Measurements from ENCODE around the gene MGAT4A. TPM values are rescaled to one million over a fixed set of nuclear protein-coding genes. Genes with fewer than 3 reads are reported as not detected.

MGAT4A gene
- total RNA-seq, 1 donor from 2014 or later, result 1.7 TPM

DNA sequence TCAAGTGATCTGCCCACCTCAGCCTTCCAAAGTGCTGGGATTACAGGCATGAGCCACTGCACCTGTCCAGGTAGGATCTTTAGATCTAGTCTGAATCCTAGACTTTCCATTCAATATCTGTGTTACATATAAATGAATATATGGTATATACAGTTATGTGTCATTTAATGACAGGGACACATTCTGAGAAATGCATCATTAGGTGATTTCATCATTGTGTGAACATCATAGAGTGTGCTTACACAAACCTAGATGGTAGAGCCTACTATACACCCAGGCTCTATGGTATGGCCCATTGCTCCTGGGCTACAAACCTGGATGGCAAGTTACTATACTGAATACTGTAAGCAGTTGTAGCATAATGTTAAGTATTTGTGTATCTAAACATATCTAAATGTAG, 15.5 kb upstream of the MGAT4A start:
- FAIRE-seq, result no peak
- TF ChIP-seq, protein P1, sequence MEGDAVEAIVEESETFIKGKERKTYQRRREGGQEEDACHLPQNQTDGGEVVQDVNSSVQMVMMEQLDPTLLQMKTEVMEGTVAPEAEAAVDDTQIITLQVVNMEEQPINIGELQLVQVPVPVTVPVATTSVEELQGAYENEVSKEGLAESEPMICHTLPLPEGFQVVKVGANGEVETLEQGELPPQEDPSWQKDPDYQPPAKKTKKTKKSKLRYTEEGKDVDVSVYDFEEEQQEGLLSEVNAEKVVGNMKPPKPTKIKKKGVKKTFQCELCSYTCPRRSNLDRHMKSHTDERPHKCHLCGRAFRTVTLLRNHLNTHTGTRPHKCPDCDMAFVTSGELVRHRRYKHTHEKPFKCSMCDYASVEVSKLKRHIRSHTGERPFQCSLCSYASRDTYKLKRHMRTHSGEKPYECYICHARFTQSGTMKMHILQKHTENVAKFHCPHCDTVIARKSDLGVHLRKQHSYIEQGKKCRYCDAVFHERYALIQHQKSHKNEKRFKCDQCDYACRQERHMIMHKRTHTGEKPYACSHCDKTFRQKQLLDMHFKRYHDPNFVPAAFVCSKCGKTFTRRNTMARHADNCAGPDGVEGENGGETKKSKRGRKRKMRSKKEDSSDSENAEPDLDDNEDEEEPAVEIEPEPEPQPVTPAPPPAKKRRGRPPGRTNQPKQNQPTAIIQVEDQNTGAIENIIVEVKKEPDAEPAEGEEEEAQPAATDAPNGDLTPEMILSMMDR (IDR thresholded peaks at IDR 0.05; ENCODE audit: insufficient read depth, low read depth, low read length), result no peak
- TF ChIP-seq EZH2 (IDR thresholded peaks at IDR 0.05; ENCODE audit: insufficient read depth, low read length), result no peak

DNA sequence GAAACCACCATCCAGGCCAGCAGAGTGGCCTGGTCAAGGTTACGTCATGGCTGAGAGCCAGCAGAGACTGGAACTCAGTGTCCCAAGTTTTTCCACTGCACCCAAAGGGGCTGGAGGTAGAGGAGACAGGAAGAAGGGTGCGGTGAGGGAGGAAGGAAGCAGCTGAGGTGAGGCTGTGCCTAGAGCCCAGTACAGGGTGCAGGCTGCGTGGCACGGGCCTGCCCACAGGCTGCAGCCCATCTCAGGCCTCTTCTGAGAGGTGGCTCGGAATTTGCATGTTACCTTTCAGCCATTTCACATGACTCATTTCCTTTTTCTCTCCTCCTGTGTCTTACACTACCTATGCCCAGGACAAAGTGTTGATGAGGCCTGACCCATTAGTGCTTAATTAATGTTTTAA, 13.7 kb upstream of the MGAT4A start:
- no peak overlapping the region for H3K4me2 ChIP-seq (ENCODE audit: low read length)
- no peak overlapping the region for H3K27ac Mint-ChIP-seq (ENCODE audit: unreplicated experiment)
- no peaks in the 10 kb centered on the region for H4K20me1 ChIP-seq (ENCODE audit: insufficient read depth, low read length)
- no peaks in the 10 kb centered on the region for H3K36me3 Mint-ChIP-seq (ENCODE audit: low read depth, unreplicated experiment)
- H3K4me1 Mint-ChIP-seq (ENCODE audit: low read depth, unreplicated experiment), result peaks cover 6% of the 10 kb centered on the region
- no peaks in the 10 kb centered on the region for H3K9me3 ChIP-seq (ENCODE audit: insufficient read depth, low read depth, low read length)
- peaks cover 12% of the 10 kb centered on the region for H3K27me3 Mint-ChIP-seq (ENCODE audit: low read depth, unreplicated experiment)
- no peak overlapping the region for H3K9ac ChIP-seq (ENCODE audit: low read length)
- TF ChIP-seq, protein P1 (IDR thresholded peaks at IDR 0.05; ENCODE audit: insufficient read depth, low read depth, low read length), result no peak
- TF ChIP-seq EZH2 (IDR thresholded peaks at IDR 0.05; ENCODE audit: insufficient read depth, low read length), result no peak
- H2AFZ ChIP-seq (ENCODE audit: low read depth, low read length), result no peak overlapping the region
- H3K4me1 ChIP-seq (ENCODE audit: insufficient read depth, low read length), result no peaks in the 10 kb centered on the region
- FAIRE-seq, result no peak
- H3K79me2 ChIP-seq (ENCODE audit: insufficient read depth, low read length), result no peaks in the 10 kb centered on the region
- peaks cover 7% of the 10 kb centered on the region for H3K27me3 ChIP-seq (ENCODE audit: insufficient read depth, low read length)
- H3K4me3 Mint-ChIP-seq (ENCODE audit: unreplicated experiment), result no peak overlapping the region
- no peak overlapping the region for H3K4me3 ChIP-seq (ENCODE audit: insufficient read depth, low read depth, low read length)
- no peaks in the 10 kb centered on the region for H3K36me3 ChIP-seq (ENCODE audit: insufficient read depth, low read length)
- no peak overlapping the region for H3K27ac ChIP-seq (ENCODE audit: low read depth, low read length)
- no peaks in the 10 kb centered on the region for H3K9me3 Mint-ChIP-seq (ENCODE audit: unreplicated experiment)
- no peak for DNase-seq (ENCODE audit: low read depth)

More for the DNA sequence above, 15.5 kb upstream of the MGAT4A start:
- Mint-ChIP-seq H3K4me3 (ENCODE audit: unreplicated experiment) (no peak overlapping the region), H3K27me3 (ENCODE audit: low read depth, unreplicated experiment) (peaks cover 12% of the 10 kb centered on the region), H3K9me3 (ENCODE audit: unreplicated experiment) (peaks cover 1% of the 10 kb centered on the region), H3K36me3 (ENCODE audit: low read depth, unreplicated experiment) (no peaks in the 10 kb centered on the region), H3K27ac (ENCODE audit: unreplicated experiment) (no peak overlapping the region), H3K4me1 (ENCODE audit: low read depth, unreplicated experiment) (peaks cover 6% of the 10 kb centered on the region)
- no peak overlapping the region for H3K27ac ChIP-seq (ENCODE audit: low read depth, low read length)
- no peaks in the 10 kb centered on the region for H3K9me3 ChIP-seq (ENCODE audit: insufficient read depth, low read depth, low read length)
- no peaks in the 10 kb centered on the region for H3K4me1 ChIP-seq (ENCODE audit: insufficient read depth, low read length)
- H3K4me2 ChIP-seq (ENCODE audit: low read length), result no peak overlapping the region
- H3K27me3 ChIP-seq (ENCODE audit: insufficient read depth, low read length), result peaks cover 4% of the 10 kb centered on the region
- H3K4me3 ChIP-seq (ENCODE audit: insufficient read depth, low read depth, low read length), result no peak overlapping the region
- DNase-seq (ENCODE audit: low read depth), result no peak
- H3K36me3 ChIP-seq (ENCODE audit: insufficient read depth, low read length), result no peaks in the 10 kb centered on the region
- no peak overlapping the region for H2AFZ ChIP-seq (ENCODE audit: low read depth, low read length)
- no peak overlapping the region for H3K9ac ChIP-seq (ENCODE audit: low read length)
- H3K79me2 ChIP-seq (ENCODE audit: insufficient read depth, low read length), result no peaks in the 10 kb centered on the region
- H4K20me1 ChIP-seq (ENCODE audit: insufficient read depth, low read length), result no peaks in the 10 kb centered on the region

DNA sequence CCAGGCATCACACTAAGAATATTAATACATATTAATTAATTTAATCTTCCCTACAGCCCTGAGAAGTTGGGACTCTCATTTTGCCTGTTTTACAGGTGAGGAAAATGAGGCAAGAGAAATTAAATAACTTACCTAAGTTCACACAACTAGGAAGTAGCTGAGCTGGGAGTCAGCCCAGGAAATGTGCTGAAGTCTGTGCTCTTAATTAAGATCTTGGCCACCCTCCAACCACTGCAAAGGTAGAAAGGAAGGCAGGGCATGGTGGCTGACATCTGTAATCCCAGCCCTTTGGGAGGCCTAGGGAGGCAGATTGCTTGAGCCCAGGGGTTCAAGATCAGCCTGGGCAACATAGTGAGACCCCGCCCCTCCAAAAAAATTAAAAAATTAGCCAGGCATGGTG, 12.9 kb upstream of the MGAT4A start:
- Histone ChIP-seq H3K4me2 (ENCODE audit: low read length) (no peak overlapping the region), H4K20me1 (ENCODE audit: insufficient read depth, low read length) (no peaks in the 10 kb centered on the region), H3K9ac (ENCODE audit: low read length) (no peak overlapping the region), H3K27me3 (ENCODE audit: insufficient read depth, low read length) (peaks cover 3% of the 10 kb centered on the region), H3K4me3 (ENCODE audit: insufficient read depth, low read depth, low read length) (no peak overlapping the region), H3K79me2 (ENCODE audit: insufficient read depth, low read length) (no peaks in the 10 kb centered on the region), H3K27ac (ENCODE audit: low read depth, low read length) (no peak overlapping the region), H3K36me3 (ENCODE audit: insufficient read depth, low read length) (no peaks in the 10 kb centered on the region), H3K4me1 (ENCODE audit: insufficient read depth, low read length) (no peaks in the 10 kb centered on the region), H2AFZ (ENCODE audit: low read depth, low read length) (no peak overlapping the region), H3K9me3 (ENCODE audit: insufficient read depth, low read depth, low read length) (no peaks in the 10 kb centered on the region)
- H3K4me3 Mint-ChIP-seq (ENCODE audit: unreplicated experiment), result no peak overlapping the region
- TF ChIP-seq EZH2 (IDR thresholded peaks at IDR 0.05; ENCODE audit: insufficient read depth, low read length), result no peak
- TF ChIP-seq, protein P1 (IDR thresholded peaks at IDR 0.05; ENCODE audit: insufficient read depth, low read depth, low read length), result no peak
- peaks cover under 1% of the 10 kb centered on the region for H3K4me1 Mint-ChIP-seq (ENCODE audit: low read depth, unreplicated experiment)
- FAIRE-seq, result no peak
- H3K9me3 Mint-ChIP-seq (ENCODE audit: unreplicated experiment), result no peaks in the 10 kb centered on the region
- H3K27ac Mint-ChIP-seq (ENCODE audit: unreplicated experiment), result no peak overlapping the region
- H3K27me3 Mint-ChIP-seq (ENCODE audit: low read depth, unreplicated experiment), result peaks cover 11% of the 10 kb centered on the region
- DNase-seq (ENCODE audit: low read depth), result no peak
- H3K36me3 Mint-ChIP-seq (ENCODE audit: low read depth, unreplicated experiment), result no peaks in the 10 kb centered on the region

All from astrocyte (in vitro differentiated cells and primary cell).